GM10248 (cell line): ENCODE results near the gene CBFA2T3.

Source experiments
- CTCF ChIA-PET: fragments of 300-600 bp; sonication (Branson Sonifier 250); formaldehyde crosslinking; extraction: SDS; loops from one replicate; lab custom pipeline; 2021; ENCODE audit warnings: antibody characterized with exemption; lab: Yijun Ruan, JAX
- POLR2A ChIA-PET: fragments of 350-650 bp; sonication (Branson Sonifier 250); formaldehyde crosslinking; extraction: SDS; loops from one replicate; lab custom pipeline; 2020; ENCODE audit warnings: antibody characterized with exemption; lab: Yijun Ruan, JAX
- DNase-seq: peaks from one replicate; pipeline ENCODE4 v3.0.0; 2012; ENCODE audit errors: extremely low spot score
- TF ChIP-seq, protein P1 (sequence below): IDR thresholded peaks from 2 replicates; pipeline ENCODE4 v1.5.1; 2012; ENCODE audit warnings: mild to moderate bottlenecking, low read depth; ENCODE audit errors: extremely low read depth, missing control alignments, control extremely low read depth

The CBFA2T3 gene

DNA sequence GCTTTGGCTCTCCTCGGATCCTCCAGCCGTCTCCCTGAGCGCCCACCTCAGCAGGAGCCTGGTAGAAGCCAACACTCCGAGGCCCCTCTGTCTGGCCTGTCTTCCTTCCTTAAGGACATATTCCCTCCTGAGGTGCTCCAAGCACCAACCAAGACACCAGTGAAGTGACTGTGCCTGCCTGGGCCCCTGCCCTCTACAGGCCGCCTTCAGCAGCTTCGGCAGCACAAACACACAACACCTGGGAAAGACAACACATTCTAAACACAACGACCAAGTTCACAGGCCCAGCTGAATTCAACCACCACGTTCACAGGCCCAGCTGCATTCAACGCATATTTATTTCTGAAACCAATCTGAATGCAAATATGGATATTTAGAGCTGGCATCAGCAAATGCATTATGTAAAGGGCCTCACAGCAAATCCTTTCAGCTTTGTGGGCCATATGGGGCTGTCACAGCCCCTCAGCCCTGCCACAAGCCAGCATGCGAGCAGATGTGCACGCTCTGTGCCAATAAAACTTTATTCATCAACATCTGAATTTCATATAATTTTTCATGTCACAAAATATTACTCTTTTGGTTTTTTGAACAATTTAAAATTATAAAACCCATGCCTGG is 132.5 kb downstream of the CBFA2T3 start:
- TF ChIP-seq, protein P1, sequence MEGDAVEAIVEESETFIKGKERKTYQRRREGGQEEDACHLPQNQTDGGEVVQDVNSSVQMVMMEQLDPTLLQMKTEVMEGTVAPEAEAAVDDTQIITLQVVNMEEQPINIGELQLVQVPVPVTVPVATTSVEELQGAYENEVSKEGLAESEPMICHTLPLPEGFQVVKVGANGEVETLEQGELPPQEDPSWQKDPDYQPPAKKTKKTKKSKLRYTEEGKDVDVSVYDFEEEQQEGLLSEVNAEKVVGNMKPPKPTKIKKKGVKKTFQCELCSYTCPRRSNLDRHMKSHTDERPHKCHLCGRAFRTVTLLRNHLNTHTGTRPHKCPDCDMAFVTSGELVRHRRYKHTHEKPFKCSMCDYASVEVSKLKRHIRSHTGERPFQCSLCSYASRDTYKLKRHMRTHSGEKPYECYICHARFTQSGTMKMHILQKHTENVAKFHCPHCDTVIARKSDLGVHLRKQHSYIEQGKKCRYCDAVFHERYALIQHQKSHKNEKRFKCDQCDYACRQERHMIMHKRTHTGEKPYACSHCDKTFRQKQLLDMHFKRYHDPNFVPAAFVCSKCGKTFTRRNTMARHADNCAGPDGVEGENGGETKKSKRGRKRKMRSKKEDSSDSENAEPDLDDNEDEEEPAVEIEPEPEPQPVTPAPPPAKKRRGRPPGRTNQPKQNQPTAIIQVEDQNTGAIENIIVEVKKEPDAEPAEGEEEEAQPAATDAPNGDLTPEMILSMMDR, result no peak
- POLR2A ChIA-PET, result no interaction called here
- no peak for DNase-seq
- CTCF ChIA-PET, result interaction anchor here (1.4 to 2.4 kb wide), 2 partner anchors 14 to 107 kb away, joined by 3 to 8 read pairs; no protein-coding TSS in a partner anchor

DNA sequence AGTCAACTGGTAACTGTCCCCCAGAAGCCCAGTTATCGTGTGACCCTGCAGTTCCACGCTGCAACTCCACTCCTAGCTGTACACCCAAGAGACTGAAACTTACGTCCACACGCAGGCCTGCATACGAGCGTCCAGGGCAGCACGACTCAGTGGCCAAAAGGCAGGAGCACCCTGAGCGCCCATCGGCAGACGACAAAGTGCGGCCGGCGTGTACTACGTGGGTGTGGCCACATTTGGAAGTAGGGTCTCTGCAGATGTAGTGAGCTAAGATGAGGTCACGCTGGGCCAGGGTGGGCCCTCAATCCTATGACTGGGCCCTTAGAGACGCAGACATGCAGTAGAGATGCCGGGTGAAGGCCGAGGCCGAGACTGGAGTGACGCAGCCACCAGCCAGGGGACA is 133.8 kb downstream of the CBFA2T3 start:
- no peak for DNase-seq
- TF ChIP-seq, protein P1, result no peak
- POLR2A ChIA-PET, result no interaction called here
- CTCF ChIA-PET, result no interaction called here

DNA sequence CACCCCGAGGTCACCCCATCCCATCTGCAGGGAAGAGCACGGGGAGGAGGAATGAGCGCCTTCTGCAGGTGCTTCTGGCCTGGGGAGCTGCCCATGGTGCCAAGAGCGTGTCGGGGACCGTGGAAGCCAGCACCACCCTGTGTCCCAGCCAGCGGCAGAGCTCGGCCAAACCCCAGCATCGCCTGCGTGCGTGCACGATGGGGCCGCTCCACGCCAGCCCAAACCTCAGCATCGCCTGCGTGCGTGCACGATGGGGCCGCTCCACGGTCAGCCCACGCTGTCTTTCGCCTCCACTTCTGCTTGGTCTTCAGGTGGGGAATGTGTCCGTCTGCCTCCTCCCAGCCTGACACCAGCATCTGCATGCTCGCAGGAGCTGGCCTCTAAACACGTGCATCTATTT is 134.2 kb downstream of the CBFA2T3 start:
- no peak for DNase-seq
- TF ChIP-seq, protein P1, result no peak
- POLR2A ChIA-PET, result no interaction called here
- CTCF ChIA-PET, result no interaction called here

DNA sequence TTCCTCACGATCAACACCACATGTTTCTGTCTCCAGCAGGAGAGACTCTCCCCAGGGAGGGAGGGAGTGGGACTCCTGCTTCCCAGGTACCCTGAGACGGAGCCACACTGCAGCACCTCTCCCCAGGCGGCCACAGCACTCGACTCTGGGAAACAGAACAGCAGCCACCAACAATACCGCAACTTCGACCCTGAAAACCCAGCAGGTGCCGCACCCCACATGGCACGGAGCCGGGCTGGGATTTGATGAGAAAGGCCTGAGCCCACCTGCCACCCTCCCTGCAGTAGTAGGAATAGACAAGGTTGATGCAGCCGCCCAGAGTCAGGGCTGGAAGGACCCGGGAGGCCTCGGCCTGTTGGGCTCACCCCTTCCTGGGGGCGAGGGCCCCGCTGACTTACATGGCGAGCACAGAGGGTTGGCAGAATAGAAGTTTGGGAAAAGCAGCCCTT is 134.7 kb downstream of the CBFA2T3 start:
- TF ChIP-seq, protein P1, result no peak
- DNase-seq, result no peak
- CTCF ChIA-PET, result no interaction called here
- POLR2A ChIA-PET, result no interaction called here

DNA sequence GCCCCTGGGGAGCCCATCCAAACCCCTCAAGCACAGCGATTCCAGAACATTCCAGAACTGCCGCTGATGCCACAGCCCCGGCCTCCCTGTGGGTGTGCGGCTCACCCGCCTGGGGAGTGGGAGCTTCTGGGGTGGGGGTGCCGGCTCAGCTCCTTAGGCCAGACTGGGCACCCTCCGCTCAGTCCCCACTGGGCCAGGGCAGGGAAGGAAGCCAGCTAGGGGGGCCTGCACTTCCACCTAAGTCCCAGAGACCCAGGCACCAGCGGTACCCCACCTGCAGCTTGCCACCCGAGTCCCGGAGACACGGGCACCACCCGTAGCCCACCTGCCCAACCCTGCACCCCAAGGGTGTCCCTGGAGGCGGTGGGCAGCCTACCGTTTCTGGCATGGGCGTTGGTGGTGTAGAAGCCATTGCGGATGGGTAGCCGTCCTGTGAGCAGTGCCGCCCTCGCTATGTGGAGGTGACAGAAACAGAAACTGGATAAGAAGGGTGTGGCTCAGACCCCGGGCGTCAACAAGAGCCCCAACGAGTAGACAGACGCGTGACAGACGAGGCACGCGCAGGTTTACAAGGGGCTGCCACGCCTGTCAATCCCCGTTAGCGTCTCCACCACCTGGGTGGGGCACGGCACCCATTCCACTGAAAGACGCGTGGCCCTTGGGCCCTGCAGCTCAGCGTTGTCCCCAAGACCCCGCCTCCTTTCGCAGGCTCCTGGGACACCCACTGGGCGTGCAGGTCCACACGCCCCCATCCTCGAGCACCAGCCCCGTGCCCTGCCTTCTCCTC is 135.3 kb downstream of the CBFA2T3 start:
- POLR2A ChIA-PET, result no interaction called here
- CTCF ChIA-PET, result interaction anchor here (0.8 kb wide), 1 partner anchor 325 kb away, joined by 3 read pairs; no protein-coding TSS in a partner anchor
- TF ChIP-seq, protein P1, result no peak
- no peak for DNase-seq

DNA sequence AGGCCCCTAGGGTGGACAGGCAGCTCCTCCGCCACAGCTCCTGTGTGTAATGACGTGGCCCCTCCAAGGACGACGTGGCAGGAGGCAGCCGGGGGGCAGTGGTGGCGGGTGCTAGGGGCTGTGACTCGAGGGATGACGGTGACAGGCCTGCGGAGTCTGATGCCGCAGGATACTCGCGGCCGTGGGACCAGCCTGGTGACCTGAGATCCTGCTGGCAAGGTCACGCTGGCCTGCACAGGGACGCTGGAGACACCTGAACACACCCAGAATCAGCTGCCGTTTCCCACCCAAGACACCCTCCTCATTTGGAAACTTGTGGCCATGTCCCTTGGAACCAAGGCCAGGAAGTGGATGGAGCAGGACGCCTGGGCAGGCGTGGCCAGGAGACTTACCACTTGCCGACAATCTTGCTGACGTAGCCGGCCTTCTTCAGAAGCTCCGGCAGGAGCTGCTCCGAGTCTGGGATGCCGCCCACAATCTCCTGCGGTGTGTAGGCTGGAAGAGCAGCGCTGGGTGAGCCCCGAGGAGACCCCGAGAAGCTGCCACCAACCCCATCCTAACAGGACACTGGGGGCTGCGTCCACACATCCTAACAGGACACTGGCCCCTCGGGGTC is 136.3 kb downstream of the CBFA2T3 start:
- ChIA-PET CTCF (interaction anchor here (0.8 to 2.0 kb wide), 4 partner anchors 10 to 326 kb away, joined by 3 to 8 read pairs (median 4); no protein-coding TSS in a partner anchor), POLR2A (no interaction called here)
- TF ChIP-seq, protein P1, result no peak
- DNase-seq, result no peak
